T1000 (cell line): ENCODE data around the gene TNFRSF4.

Experiments
- DNase-seq: peaks from one replicate; lab custom pipeline; 2025; ENCODE audit warnings: mixed read lengths; lab: John Stamatoyannopoulos, UW

Gene TNFRSF4

DNA sequence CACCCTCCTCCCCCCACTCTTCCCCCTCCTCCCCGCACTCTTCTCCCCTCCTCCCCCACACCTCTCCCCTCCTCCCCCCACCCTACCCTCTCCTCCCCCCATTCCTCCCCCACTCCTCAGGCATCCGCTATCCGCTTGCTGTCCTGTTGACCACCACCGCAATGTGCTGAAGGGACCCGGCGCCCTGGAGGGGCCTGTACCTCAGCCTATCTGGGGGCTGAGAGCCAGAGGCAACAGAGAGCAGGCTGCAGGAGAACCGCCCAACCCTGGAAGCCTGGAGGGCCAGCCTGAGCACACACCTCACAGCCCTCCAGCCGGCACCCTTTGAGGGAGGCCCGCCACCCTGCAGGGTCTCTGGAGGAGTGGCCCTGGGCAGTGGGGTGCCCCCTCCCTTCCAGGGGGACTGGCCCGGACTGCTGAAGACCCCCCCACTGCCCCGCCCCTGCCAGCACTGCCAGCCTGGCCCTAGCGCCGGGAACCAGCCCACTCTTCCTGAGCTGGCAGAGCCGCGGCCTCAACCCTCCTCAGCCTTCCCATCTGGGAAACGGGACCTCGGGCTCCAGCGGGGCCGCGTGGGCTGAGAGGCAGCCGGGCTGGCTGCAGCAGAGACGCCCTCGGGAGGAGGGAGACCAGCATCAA, 31.3 kb upstream of the TNFRSF4 start:
- no peak for DNase-seq

DNA sequence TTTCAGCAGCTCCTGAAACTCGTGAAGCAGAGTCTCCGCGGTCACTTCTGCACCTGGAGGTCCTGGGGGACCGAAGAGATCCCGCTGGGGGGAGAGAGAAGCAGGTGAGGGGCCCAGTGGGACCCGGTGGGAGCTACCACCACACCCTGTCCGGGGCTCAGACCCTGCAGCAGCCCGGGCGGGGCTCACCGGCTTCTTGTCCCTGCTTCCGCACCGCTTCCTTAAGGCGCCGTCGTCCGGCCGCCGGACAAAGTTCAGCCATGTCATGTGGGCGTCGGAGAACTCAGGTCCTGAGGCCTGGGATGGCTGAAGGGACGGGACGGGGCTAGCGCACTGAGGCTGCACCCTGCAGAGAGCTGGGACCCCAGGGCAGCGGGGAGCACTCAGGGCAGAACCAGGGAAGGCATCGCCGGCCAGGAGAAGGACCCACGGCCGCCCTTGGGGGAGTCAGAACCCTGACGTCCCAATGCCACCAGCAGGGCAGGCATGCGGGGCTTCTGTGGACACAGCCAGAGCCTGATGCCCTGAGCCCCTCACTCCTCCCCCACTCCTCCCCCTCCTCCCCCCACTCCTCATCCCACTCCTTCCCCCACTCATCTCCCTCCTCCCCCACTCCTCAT, 30.3 kb upstream of the TNFRSF4 start:
- no peak for DNase-seq

DNA sequence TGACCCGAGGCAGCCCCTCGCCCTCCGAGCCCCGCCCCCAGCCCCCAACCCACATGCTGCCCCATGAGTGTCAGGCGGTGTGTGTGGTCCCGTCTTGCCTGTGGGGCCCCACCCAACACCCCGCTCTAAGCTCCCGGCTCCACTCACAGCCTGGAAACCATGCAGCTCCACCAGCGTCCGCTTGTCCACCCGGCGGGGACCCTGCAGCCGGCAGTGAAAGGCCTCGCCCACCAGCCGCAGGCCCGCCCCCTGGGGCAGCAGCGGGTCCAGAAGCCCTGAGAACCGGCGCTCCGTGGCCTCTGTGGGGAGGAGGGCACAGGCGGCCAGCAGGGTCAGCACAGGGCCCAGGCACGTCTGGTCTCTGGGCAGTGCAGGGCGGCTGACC, 29.8 kb upstream of the TNFRSF4 start:
- no peak for DNase-seq

GRCh38 chr1:1243266-1243660, 29.3 kb upstream of the TNFRSF4 start:
- DNase-seq = no peak

GRCh38 chr1:1242461-1243265, 28.7 kb upstream of the TNFRSF4 start:
- DNase-seq = no peak

- DNase-seq = no peak
Observed at GRCh38 chr1:1241588-1242219, 27.8 kb upstream of the TNFRSF4 start.

- DNase-seq = no peak
Observed at GRCh38 chr1:1240822-1241587, 27.1 kb upstream of the TNFRSF4 start.

DNA sequence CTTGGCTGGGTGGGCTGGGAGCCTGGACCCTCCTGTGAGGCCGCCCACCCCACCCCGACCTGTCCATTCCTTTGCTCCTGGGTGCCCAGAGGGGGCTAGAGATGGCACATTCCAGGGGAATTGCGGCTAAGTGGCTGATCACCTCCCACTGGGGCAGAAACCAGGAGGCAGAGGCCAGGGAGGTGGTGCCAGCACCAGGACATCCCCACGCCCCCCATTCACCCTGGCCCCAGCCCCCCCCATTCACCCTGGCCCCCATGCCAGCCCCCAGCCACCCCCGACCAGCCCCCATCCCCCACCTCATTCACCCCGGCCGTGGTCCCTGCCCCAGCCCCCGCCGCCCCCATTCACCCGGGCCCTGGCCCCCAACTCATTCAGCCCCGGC, 26.4 kb upstream of the TNFRSF4 start:
- DNase-seq = no peak

- no peak for DNase-seq
Observed at GRCh38 chr1:1239614-1240347, 25.8 kb upstream of the TNFRSF4 start.

DNA sequence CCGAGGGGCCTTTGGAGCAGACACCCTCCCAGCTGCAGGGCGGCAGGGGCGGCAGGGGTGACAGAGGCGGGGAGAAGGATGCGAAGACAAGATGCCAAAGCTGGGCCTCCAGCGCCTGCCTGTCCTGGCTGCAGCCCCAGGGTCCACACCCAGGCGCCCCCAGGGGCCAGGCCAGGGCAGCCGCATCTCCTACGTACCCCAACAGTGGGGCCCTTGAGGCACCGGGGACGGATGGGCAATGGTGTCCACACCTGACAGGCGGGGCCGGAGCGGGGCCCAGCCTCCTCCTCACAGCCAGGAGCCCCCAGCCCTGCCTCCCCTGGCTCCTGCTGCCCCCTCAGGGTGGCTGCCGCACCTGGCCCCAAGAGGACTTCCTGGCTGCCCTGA, 25.3 kb upstream of the TNFRSF4 start:
- DNase-seq = no peak

DNA sequence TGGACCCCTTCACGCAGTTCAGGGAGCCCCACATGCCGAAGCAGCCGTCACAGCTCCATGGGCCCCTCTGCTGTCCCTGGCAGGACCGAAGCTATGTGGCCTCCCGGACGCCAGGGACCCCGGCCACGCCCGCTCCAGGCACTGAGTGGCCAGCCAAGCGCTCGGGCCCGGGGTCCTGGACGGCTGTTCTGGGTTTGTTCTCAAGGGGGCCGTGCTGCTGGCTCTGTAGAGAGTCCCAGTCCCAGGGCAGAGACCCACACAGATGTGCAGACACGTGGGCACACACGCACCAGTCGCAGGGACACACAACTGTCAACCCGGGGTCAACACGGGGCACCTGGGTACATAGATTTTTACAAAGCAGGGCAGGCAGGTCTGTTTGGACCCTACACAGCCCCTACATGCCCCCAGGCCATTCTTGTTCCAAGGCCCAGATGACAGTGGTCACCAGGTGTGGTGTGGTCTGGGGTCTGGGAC, 24.8 kb upstream of the TNFRSF4 start:
- no peak for DNase-seq

DNA sequence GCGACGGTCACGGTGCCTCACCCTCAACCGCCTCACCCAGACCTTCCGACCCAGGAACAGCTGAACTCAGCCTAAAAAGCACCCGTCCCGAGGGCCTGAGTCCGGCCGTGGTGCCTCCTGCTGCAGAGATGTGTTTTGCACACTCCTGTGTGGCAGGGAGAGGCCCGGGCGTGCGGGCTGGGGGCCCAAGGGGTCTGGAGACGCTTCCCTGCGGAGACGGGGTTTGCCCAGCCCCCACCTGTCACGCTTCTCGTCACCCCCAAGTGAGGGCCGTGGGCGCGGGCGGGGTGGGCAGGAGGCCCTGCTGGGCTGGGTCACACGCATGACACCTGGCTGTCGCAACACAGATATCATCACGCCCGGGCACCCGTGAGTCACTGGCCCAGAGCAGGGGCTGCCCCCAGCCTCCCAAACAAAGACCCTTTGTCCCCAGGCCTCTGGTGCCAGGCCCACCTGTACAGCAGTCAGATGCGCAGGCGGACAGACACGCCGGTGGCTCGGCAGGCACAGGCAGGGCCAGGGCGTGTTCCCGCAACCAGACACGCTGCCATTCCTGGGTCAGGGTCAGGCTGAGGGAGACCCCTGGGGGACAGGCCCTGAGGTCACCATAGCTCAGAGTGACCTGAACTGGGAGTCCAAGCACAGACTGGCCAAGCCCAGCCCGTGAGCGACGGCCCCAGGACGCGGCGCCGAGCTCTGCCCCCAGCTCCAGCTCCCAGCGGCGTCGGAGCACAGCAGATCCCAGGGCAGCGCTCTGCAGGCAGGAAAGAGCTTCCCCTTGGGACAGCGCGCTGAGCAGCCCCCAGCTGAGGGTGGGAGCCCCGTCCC, 24.1 kb upstream of the TNFRSF4 start:
- DNase-seq = no peak

- no peak for DNase-seq
Observed at GRCh38 chr1:1236945-1237873, 23.3 kb upstream of the TNFRSF4 start.

- no peak for DNase-seq
Observed at GRCh38 chr1:1236176-1236763, 22.3 kb upstream of the TNFRSF4 start.

- no peak for DNase-seq
Observed at GRCh38 chr1:1235016-1235744, 21.2 kb upstream of the TNFRSF4 start.

DNA sequence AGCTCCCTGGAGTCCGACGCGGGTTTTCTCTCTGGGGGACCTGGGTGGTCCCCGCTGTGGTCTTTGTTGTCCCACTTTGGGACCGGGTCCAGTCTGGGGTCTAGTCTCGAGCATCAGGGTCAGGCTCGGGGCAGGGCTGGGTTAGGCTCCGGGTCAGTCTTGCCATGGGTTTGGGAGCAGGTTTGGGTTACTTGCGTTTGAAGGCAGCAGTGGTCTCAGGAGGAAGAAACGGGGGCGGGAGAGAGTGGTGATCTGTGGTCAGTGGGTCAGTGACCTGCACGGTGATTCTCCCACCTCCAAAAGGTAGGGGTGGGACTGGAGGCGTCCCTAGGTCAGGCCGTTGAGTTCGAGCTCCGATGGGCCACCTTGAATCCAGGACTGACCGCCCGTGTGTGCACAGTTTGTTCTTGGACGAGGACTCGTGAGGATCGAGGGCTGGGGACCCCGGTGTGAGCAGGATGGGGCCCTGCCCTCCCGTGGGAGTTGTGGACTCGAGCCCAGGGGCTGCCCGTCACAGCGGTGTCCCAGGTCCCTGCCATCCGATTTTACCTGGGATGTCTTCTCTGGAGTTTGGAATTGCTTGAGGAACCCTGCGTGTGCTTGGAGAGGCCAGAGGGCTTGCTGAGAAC, 20.3 kb upstream of the TNFRSF4 start:
- no peak for DNase-seq

GRCh38 chr1:1233567-1233892, 19.6 kb upstream of the TNFRSF4 start:
- no peak for DNase-seq
